Erythroblast (primary cell): Measurements from ENCODE around the gene SRGAP3.

Experiments used
- GATA1 ChIP-seq: IDR thresholded peaks from 2 replicates; pipeline ENCODE4 v1.6.1; 2011; ENCODE audit warnings: low read depth, mild to moderate bottlenecking, control low read depth, low read length, moderate library complexity
- POLR2A ChIP-seq: IDR thresholded peaks from 2 replicates; pipeline ENCODE4 v1.6.1; 2011; ENCODE audit warnings: mild to moderate bottlenecking, low read length

GRCh38 chr3:9069971-9070370 is 179.5 kb downstream of the SRGAP3 start:
- no peak for TF ChIP-seq POLR2A
- TF ChIP-seq GATA1 = no peak
